Central memory CD8-positive, alpha-beta T cell (primary cell): ENCODE results near the gene PITX3.
A peak's percentile ranks its signal among the peaks of the same experiment; 100 is the strongest.

Experiments
- ATAC-seq: fragments of 150-1000 bp; cut with Tn5 transposase; replicated peaks from 2 replicates; pipeline ENCODE4 v1.10.0; 2022; ENCODE audit warnings: mild to moderate bottlenecking, moderate FRiP score, moderate number of reproducible peaks; ENCODE audit not compliant: poor library complexity, severe bottlenecking; ENCODE audit errors: extremely low read depth
- DNase-seq, 2 donors: peaks; one replicate each; pipeline ENCODE4 v3.0.0; 2021; ENCODE audit warnings: low spot score in 2 of 2
- H3K27ac Mint-ChIP-seq: one replicate; pipeline ENCODE4 v1.8.0; 2022; ENCODE audit warnings: low read depth, mild to moderate bottlenecking, moderate library complexity, mixed read lengths
- H3K27me3 Mint-ChIP-seq: one replicate; pipeline ENCODE4 v1.8.0; 2022; ENCODE audit warnings: mixed read lengths
- H3K36me3 Mint-ChIP-seq: one replicate; pipeline ENCODE4 v1.8.0; 2022; ENCODE audit warnings: mild to moderate bottlenecking, moderate library complexity, mixed read lengths; ENCODE audit not compliant: insufficient read depth
- H3K4me1 Mint-ChIP-seq: one replicate; pipeline ENCODE4 v1.8.0; 2022; ENCODE audit warnings: mixed read lengths
- H3K4me3 Mint-ChIP-seq: one replicate; pipeline ENCODE4 v1.8.0; 2022; ENCODE audit warnings: mild to moderate bottlenecking, moderate library complexity, mixed read lengths
- H3K9me3 Mint-ChIP-seq: one replicate; pipeline ENCODE4 v1.8.0; 2022; ENCODE audit warnings: mixed read lengths

PITX3 gene

DNA sequence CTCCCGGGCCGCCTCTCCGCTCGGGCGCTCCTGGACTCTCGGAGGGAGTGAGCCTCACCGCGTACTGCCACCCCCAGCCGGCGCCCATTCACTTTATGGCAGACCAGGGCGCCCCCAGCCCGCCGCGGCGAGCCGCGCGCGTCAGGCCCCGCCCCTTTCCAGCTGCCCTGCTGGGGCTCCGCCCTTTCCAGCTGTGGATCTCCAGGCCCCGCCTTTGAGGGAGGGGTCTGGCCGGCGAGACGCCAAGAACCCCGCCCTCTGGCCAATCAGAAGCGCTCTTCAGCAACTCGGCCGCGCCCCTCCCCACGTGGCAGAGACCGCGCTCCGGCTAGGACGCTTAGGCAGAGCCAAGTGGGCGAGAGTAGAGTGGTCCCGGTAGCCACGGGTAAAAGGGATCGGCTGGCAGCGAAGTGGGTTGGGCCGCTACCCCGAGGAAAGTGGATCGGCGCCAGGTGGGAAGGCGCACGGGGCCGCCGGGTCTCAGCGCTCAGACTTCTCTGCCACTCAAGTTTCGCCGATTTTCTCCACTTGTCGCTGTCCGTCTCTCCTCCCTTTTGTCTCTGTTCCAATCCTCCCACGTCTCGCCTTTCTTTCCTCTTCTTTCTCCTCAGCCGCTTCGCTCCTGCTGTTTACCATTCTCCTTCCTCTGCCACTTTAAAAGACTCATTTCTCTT is at the start of gene PITX3:
TSS of gene PITX3 (minus strand) at position 69 of the 674 bp plus-strand sequence. CDS start 9,432 bp downstream, outside the sequence.
- Mint-ChIP-seq H3K4me3 (peak within 1 kb of the TSS; percentile 79), H3K27me3 (peaks cover 19% of the 10 kb centered on the region), H3K36me3 (peaks cover 7% of the 10 kb centered on the region), H3K27ac (no peak within 1 kb of the TSS), H3K4me1 (peaks cover 30% of the 10 kb centered on the region), H3K9me3 (no peaks in the 10 kb centered on the region)
- DNase-seq (peak; percentile 80 to 84), ATAC-seq (peak; percentile 25)

DNA sequence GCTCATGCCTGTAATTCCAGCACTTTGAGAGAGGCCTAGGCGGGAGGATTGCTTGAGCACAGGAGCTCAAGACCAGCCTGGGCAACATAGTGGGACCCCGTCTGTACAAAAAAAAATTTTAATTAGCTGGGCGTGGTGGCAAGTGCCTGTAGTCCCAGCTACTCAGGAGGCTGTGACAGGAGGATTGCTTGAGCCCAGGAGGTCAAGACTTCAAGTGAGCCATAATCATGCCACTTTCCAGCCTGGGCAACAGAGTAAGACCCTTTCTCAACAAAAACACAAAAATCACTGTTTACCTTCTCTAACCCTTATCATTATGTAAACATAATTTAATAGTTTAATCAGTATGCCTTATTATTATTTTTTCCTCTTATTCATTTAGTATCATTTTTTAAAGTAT is 48.5 kb upstream of the PITX3 start:
- Mint-ChIP-seq H3K36me3 (peaks cover 10% of the 10 kb centered on the region), H3K4me3 (no peak overlapping the region), H3K27ac (no peak overlapping the region), H3K9me3 (no peaks in the 10 kb centered on the region), H3K27me3 (no peaks in the 10 kb centered on the region), H3K4me1 (peaks cover 24% of the 10 kb centered on the region)
- DNase-seq (no peak), ATAC-seq (no peak)

DNA sequence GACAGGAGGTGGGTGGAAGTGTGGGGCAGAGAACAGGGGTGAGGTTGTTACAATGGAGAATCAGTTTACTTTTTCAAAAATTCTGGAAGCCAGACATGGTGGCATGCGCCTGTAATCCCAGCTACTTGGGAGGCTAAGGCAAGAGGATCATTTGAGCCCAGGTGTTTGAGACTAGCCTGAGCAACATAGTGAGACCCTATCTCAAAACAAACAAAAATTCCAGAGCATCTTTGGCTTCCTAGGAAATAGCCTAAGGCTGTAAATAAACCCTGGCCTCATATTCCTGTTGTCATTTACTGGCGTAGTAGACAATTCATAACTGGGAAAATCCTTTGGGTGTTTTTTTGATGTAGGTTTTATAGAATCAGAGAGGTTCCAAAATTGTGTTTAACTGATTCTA is 48.0 kb upstream of the PITX3 start:
- no peaks in the 10 kb centered on the region for H3K27me3 Mint-ChIP-seq
- H3K36me3 Mint-ChIP-seq, result peaks cover 10% of the 10 kb centered on the region
- H3K4me3 Mint-ChIP-seq, result no peak overlapping the region

DNA sequence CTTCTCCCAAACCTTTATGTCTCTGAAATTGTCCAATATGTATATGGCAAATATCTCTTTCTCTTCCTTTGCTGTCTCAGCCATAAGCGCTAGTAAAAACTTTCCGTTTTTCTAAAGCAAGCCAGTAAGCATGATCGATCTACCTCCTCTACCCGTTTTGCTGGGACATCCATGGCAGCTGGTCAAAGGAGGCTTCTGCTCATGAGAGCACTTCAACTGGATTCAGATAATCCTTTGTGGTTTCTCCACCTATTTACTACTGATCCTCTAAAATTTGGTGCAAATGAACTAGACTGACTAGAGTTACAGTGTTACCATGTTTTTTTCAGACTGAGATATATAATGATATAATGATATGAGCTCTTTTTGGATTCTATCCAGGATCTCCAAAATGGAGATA is 46.7 kb upstream of the PITX3 start:
- ATAC-seq (no peak), DNase-seq (no peak)
- H3K36me3 Mint-ChIP-seq, result peaks cover 13% of the 10 kb centered on the region
- no peaks in the 10 kb centered on the region for H3K27me3 Mint-ChIP-seq
- H3K4me3 Mint-ChIP-seq, result no peak overlapping the region
- H3K9me3 Mint-ChIP-seq, result no peaks in the 10 kb centered on the region
- peaks cover 32% of the 10 kb centered on the region for H3K4me1 Mint-ChIP-seq
- no peak overlapping the region for H3K27ac Mint-ChIP-seq

More for the DNA sequence above, 48.0 kb upstream of the PITX3 start:
- Mint-ChIP-seq H3K4me1 (peaks cover 24% of the 10 kb centered on the region), H3K27ac (no peak overlapping the region), H3K9me3 (no peaks in the 10 kb centered on the region)
- ATAC-seq, result no peak
- no peak for DNase-seq

DNA sequence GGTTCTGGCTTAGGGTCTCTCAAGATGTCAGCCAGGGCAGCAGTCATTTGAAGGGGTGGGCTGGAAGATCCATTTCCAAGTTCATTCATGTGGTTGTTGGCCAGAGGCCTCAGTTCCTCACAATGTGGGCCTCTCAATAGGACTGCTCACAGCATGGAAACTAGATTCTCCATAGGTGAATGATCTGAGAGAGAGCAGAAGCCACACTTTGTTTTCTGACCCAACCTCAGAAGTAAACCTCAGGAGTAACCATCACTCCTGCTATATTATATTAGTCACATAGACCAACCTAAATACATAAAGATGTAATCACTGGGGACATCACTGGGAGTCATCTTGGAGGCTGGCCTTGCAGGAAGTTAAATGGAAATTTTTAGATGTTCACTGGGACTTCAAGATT is 46.2 kb upstream of the PITX3 start:
- DNase-seq (no peak), ATAC-seq (no peak)
- Mint-ChIP-seq H3K27me3 (no peaks in the 10 kb centered on the region), H3K4me1 (peaks cover 37% of the 10 kb centered on the region), H3K9me3 (no peaks in the 10 kb centered on the region), H3K36me3 (peaks cover 13% of the 10 kb centered on the region), H3K27ac (no peak overlapping the region), H3K4me3 (no peak overlapping the region)

DNA sequence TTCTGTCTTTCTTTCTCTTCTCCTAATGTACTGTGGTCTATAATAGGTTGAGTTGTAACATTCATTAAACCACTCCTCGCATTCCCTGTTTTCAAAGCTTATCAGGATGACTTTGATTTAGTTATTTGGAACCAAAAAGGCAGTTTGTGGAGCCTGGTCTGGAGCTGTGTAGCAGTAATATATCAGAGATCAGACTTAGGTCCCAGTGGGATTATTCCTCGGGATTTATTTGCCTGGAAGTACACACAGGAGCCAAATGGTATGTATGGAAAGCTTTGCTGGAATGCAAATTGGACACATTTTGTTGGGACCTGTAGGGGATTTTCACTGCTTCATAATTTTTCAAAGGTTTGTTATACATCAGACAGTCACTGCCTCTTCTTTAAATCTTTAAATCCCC is 44.9 kb upstream of the PITX3 start:
- no peaks in the 10 kb centered on the region for H3K9me3 Mint-ChIP-seq
- H3K27me3 Mint-ChIP-seq, result no peaks in the 10 kb centered on the region
- ATAC-seq (no peak), DNase-seq (no peak)
- peaks cover 13% of the 10 kb centered on the region for H3K36me3 Mint-ChIP-seq
- no peak overlapping the region for H3K4me3 Mint-ChIP-seq
- peaks cover 37% of the 10 kb centered on the region for H3K4me1 Mint-ChIP-seq
- H3K27ac Mint-ChIP-seq, result peak overlapping the region; percentile 12

DNA sequence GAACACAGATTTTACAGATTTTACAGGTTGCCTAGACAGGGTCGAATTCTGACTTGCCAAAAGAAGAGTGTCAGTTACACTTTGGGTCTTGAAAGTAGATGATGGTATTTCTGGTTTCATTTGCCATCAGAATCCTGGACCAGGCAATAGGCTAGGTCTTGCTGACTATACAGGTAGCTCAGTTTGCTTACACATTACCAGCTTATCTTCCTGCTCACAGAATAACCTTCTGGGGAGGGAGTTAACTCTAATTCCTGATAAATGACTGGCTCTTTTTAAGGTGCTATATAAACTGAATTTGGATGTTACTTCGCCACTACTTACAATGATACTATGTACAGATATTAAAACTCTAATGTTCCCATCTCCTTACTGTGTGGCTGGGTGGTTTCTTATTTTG is 43.8 kb upstream of the PITX3 start:
- H3K27ac Mint-ChIP-seq, result no peak overlapping the region

DNA sequence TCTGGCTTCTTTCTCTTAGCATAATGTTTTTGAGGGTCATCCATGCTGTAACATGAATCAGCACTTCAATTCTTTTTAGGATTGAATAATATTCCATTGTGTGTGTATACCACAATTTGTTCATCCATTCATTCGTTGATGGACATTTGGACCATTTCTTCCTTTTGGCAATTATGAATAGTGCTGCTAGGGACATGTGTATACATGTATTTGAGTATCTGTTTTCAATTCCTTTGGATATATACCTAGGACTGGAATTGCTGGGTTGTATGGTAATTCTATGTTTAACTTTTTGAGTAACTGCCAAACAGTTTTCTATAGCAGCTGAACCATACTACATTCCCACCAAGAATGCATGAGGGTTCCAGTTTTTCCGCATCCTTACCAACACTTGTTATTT is 43.2 kb upstream of the PITX3 start:
- Mint-ChIP-seq H3K36me3 (peaks cover 18% of the 10 kb centered on the region), H3K27me3 (no peaks in the 10 kb centered on the region), H3K9me3 (no peaks in the 10 kb centered on the region), H3K27ac (no peak overlapping the region), H3K4me3 (no peak overlapping the region), H3K4me1 (peaks cover 47% of the 10 kb centered on the region)
- DNase-seq (no peak), ATAC-seq (no peak)

More for the DNA sequence above, 43.8 kb upstream of the PITX3 start:
- ATAC-seq, result no peak
- no peak for DNase-seq
- H3K36me3 Mint-ChIP-seq, result peaks cover 18% of the 10 kb centered on the region
- H3K4me1 Mint-ChIP-seq, result peaks cover 42% of the 10 kb centered on the region
- H3K9me3 Mint-ChIP-seq, result no peaks in the 10 kb centered on the region
- H3K27me3 Mint-ChIP-seq, result no peaks in the 10 kb centered on the region
- no peak overlapping the region for H3K4me3 Mint-ChIP-seq

DNA sequence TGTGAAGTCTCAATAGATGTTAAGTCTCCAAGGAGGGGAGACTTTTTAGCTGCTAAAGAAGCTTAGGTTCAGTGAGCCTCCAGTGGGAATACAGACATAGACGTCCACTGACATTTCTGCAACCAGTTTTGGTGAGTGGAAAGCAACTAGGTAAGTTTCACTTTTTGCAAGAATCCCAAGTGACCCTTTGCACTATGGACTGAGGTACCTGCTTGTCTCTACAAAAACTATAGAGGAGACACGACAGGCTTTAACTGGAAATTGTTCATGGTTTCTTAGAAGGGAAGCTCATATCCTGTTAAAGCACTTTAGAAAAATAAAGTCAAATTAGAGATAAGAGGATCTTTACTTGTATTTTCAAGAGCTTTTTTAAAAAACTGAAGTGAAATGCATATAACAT is 42.6 kb upstream of the PITX3 start:
- Mint-ChIP-seq H3K27me3 (no peaks in the 10 kb centered on the region), H3K9me3 (no peaks in the 10 kb centered on the region), H3K4me3 (no peak overlapping the region), H3K36me3 (peaks cover 18% of the 10 kb centered on the region), H3K4me1 (peaks cover 41% of the 10 kb centered on the region), H3K27ac (no peak overlapping the region)
- ATAC-seq (no peak), DNase-seq (no peak)

DNA sequence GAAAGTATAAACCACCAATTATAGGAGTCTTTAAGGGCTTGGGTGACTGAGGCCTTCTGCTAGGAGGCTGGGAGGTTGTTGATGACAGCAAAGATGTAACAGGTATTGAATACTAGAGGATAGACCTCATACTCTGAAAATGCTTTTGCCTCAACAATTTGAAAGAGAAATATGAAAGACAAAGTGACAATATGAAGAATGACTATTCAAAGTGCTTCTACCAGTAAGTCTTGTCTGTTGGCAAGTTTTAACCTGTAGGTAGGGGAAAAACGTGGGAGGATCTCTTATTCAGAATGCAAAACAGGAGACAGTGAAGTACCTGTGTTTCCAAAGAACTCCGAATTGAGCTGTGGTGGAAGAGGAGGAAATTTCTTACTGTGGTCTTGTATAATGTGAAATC is 42.2 kb upstream of the PITX3 start:
- no peak for DNase-seq
- peak overlapping the region; percentile 47 for H3K27ac Mint-ChIP-seq

DNA sequence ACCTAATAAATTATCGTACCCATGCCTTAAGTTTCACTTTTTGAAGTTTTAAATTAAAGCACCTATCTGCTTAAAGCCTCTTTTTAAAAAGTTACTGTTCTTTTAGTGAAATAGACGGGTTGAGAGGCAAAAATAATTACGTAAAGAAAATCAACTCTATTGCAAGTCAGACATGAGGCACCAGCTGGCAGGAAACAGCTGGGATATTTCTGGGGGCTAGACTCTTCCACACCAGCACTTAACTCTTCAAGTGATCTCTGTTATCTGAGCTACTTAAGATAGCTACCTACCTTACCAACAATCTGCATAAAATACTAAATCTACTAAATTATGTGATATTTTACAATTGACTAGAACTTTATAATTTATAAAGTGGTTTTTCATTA is 39.8 kb upstream of the PITX3 start:
- ATAC-seq, result no peak
- Mint-ChIP-seq H3K4me1 (peaks cover 47% of the 10 kb centered on the region), H3K27ac (no peak overlapping the region)

More for the DNA sequence above, 42.2 kb upstream of the PITX3 start:
- Mint-ChIP-seq H3K4me1 (peaks cover 41% of the 10 kb centered on the region), H3K27me3 (no peaks in the 10 kb centered on the region), H3K4me3 (no peak overlapping the region), H3K36me3 (peaks cover 19% of the 10 kb centered on the region), H3K9me3 (no peaks in the 10 kb centered on the region)
- no peak for ATAC-seq

DNA sequence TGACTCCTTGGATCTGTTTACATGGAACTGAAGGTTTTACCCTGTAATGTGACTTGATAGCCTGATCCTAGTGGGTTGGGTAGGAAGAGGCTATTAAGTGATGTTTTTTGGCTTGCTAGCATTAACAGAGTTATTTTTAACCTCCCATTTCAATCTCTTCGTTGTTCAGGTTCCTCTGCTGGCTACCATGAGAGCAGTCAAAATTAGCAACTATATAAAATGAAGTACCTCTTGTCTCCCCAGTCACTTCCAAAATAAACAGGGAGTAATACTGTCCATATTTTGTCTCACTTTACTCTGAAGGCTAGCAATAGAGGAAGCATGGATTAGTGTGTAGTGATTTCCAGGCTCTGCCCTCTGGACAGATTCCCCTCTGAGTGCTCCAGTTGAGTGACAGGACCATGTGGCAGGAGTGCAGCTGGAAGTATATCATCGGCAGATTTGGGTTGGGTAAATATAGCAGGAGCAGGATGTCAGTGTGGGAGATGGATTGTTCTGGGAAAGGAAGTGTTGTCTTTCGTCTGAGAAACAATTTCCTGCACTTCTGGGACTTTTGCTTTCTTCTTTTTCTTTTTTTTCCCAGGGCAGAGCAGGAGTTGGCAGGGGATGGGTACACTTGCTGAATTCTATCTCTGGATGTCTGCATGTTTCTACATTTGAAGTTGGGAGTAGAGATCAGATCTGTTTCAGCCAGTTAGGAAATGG is 39.2 kb upstream of the PITX3 start:
- peak overlapping the region; percentile 4 for H3K27ac Mint-ChIP-seq
- H3K4me3 Mint-ChIP-seq, result no peak overlapping the region
- ATAC-seq (no peak), DNase-seq (no peak)
- H3K4me1 Mint-ChIP-seq, result peaks cover 44% of the 10 kb centered on the region
- no peaks in the 10 kb centered on the region for H3K9me3 Mint-ChIP-seq
- peaks cover 16% of the 10 kb centered on the region for H3K36me3 Mint-ChIP-seq
- H3K27me3 Mint-ChIP-seq, result no peaks in the 10 kb centered on the region

More for the DNA sequence above, 39.8 kb upstream of the PITX3 start:
- H3K9me3 Mint-ChIP-seq, result no peaks in the 10 kb centered on the region
- no peak overlapping the region for H3K4me3 Mint-ChIP-seq
- DNase-seq, result no peak
- H3K27me3 Mint-ChIP-seq, result no peaks in the 10 kb centered on the region
- H3K36me3 Mint-ChIP-seq, result peaks cover 17% of the 10 kb centered on the region

DNA sequence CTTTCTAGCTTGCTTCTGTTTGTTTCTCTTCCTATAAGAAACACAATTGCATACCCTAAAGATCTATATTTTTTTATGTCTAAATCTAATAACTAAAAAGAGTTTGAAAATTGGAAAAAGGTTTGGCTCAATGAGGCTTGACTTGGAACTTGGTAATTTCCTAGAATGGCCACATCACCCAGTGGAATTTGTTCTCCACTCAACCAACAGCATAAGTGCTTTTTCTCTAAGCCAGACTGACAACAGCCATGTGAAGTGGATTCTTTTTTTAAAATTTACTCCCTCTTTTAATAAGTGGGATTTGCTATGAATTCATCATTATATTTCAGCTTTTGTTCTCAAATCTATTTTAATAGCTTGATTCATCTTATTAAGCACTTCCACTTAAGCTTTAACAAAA is 37.8 kb upstream of the PITX3 start:
- H3K27me3 Mint-ChIP-seq, result no peaks in the 10 kb centered on the region
- ATAC-seq, result no peak
- DNase-seq, result no peak
- no peak overlapping the region for H3K4me3 Mint-ChIP-seq
- H3K4me1 Mint-ChIP-seq, result peaks cover 38% of the 10 kb centered on the region
- H3K9me3 Mint-ChIP-seq, result no peaks in the 10 kb centered on the region
- H3K36me3 Mint-ChIP-seq, result peaks cover 10% of the 10 kb centered on the region
- no peak overlapping the region for H3K27ac Mint-ChIP-seq
